Gastroesophageal sphincter (tissue), 3 donors: ENCODE results near the gene VANGL2.

Source experiments
- POLR2A ChIP-seq, 2 donors: fragments of 450-650 bp; IDR thresholded peaks; one replicate each; pipeline ENCODE4 v1.6.1; 2017; ENCODE audit warnings: antibody characterized with exemption in 2 of 2, mild to moderate bottlenecking in 2 of 2, moderate library complexity in 1 of 2
- TF ChIP-seq, protein P1 (sequence below), 4 experiments: fragments of 200-600 bp in 2 of 4; fragments of 450-650 bp in 2 of 4; sonication (generic) in 1 of 4; IDR thresholded peaks; one replicate each; pipeline ENCODE4 v1.5.1; 2017 to 2019; ENCODE audit warnings: antibody characterized with exemption in 4 of 4, mild to moderate bottlenecking in 2 of 4, moderate library complexity in 2 of 4

DNA sequence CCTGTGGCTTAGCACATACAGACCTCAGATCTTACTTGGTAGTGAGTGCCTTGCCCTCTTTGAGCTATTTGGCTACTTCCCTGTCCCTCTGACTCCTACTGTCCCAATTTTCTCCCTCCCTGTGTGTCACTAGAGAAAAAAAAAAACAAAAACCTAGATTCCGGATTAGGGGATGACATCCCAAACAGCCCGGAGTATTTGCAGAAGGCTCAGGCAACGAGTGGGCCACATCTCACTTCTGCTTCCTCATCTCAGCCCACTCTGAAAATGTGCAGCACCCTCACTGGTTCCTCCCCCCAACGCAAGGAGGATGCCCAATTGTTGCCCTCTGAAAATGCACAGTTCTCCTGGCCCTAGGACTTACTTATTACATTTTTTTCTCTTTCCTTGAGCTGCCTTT lies 28.6 kb upstream of the VANGL2 start:
- TF ChIP-seq, protein P1, sequence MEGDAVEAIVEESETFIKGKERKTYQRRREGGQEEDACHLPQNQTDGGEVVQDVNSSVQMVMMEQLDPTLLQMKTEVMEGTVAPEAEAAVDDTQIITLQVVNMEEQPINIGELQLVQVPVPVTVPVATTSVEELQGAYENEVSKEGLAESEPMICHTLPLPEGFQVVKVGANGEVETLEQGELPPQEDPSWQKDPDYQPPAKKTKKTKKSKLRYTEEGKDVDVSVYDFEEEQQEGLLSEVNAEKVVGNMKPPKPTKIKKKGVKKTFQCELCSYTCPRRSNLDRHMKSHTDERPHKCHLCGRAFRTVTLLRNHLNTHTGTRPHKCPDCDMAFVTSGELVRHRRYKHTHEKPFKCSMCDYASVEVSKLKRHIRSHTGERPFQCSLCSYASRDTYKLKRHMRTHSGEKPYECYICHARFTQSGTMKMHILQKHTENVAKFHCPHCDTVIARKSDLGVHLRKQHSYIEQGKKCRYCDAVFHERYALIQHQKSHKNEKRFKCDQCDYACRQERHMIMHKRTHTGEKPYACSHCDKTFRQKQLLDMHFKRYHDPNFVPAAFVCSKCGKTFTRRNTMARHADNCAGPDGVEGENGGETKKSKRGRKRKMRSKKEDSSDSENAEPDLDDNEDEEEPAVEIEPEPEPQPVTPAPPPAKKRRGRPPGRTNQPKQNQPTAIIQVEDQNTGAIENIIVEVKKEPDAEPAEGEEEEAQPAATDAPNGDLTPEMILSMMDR (IDR thresholded peaks at IDR 0.05), result no peak
- TF ChIP-seq POLR2A (IDR thresholded peaks at IDR 0.05), result no peak
